ENCODE measurements around the gene CABYR.

The CABYR gene

DNA sequence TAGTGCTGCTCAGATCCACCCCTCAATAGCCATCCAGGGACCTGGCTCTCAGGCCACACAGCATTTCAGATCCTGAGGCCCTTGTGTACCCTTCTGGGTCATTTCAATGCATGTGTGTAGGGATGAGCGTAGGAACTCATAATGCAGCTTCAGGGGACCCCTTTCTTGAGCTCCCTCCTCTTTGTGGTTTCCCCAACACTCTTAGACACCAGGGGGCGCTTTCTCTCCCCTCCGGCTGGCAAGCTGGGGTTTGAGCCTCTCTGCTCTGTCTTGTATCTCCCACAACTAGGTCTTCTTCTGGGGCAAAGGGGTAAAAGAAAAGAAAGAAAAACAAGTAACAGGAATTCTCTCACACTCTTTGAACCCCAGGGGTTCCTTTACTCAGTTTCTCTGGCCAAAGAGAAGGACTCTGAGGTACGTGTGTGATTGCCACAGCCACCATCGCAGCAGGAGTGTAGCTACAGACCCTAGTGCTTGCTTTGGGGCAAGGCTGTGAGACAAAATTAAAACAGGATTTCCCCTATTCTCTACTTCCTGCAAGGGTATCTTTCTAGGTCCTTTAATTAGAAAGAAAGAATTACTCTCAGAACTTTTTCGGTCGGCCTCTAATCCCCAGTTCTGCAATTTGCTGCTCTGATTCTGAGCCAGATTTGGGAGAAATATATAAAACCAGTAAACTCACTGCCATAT is 38.0 kb downstream of the CABYR start:
- H3K36me3 ChIP-seq (ENCODE audit: low read length): no peaks in the 10 kb centered on the region
- no peaks in the 10 kb centered on the region for H4K20me1 ChIP-seq (ENCODE audit: low read depth, low read length)
- H3K27ac ChIP-seq (ENCODE audit: low read depth, low read length): peak overlapping the region; percentile 30; the same call in 1 of the 2 replicates
- peak overlapping the region; percentile 89 for H2AFZ ChIP-seq (ENCODE audit: low read depth, low read length, severe bottlenecking)
- no peaks in the 10 kb centered on the region for H3F3A ChIP-seq (ENCODE audit: insufficient read depth)
- no peaks in the 10 kb centered on the region for H3K79me2 ChIP-seq (ENCODE audit: insufficient read depth, low read length)
- H3K9me2 ChIP-seq (replicated peaks; ENCODE audit: insufficient read depth, low read length): no peaks in the 10 kb centered on the region
- H3K4me2 ChIP-seq (ENCODE audit: low read depth, low read length, poor library complexity, severe bottlenecking): peak overlapping the region; percentile 53
- TF ChIP-seq EZH2phosphoT487 (conservative IDR thresholded peaks at IDR 0.05; ENCODE audit: low read length): no peak
- TF ChIP-seq CTCF (IDR thresholded peaks at IDR 0.05; ENCODE audit: insufficient read depth, low read length, poor library complexity, severe bottlenecking): peak; percentile 92
- H3K9ac ChIP-seq (ENCODE audit: low read length): peak overlapping the region; percentile 21; the same call in 1 of the 2 replicates
- no peaks in the 10 kb centered on the region for H3K9me3 ChIP-seq (ENCODE audit: insufficient read depth, low read length)
- no peak overlapping the region for H3K4me3 ChIP-seq (ENCODE audit: insufficient read depth, low read length, poor library complexity, severe bottlenecking)
- no peaks in the 10 kb centered on the region for H3K27me3 ChIP-seq (ENCODE audit: low read length)

- Histone ChIP-seq H3K4me2 (ENCODE audit: low read depth, low read length, poor library complexity, severe bottlenecking) (peak overlapping the region; percentile 53), H3K9ac (ENCODE audit: low read length) (no peak overlapping the region), H3K9me3 (ENCODE audit: insufficient read depth, low read length) (no peaks in the 10 kb centered on the region), H4K20me1 (ENCODE audit: low read depth, low read length) (no peaks in the 10 kb centered on the region), H3K36me3 (ENCODE audit: low read length) (no peaks in the 10 kb centered on the region), H3K27me3 (ENCODE audit: low read length) (no peaks in the 10 kb centered on the region), H3K9me2 (replicated peaks; ENCODE audit: insufficient read depth, low read length) (no peaks in the 10 kb centered on the region), H2AFZ (ENCODE audit: low read depth, low read length, severe bottlenecking) (no peak overlapping the region), H3K27ac (ENCODE audit: low read depth, low read length) (no peak overlapping the region), H3F3A (ENCODE audit: insufficient read depth) (no peaks in the 10 kb centered on the region), H3K79me2 (ENCODE audit: insufficient read depth, low read length) (no peaks in the 10 kb centered on the region), H3K4me3 (ENCODE audit: insufficient read depth, low read length, poor library complexity, severe bottlenecking) (no peak overlapping the region)
- no peak for TF ChIP-seq CTCF (IDR thresholded peaks at IDR 0.05; ENCODE audit: insufficient read depth, low read length, poor library complexity, severe bottlenecking)
- no peak for TF ChIP-seq EZH2phosphoT487 (conservative IDR thresholded peaks at IDR 0.05; ENCODE audit: low read length)
Observed at GRCh38 chr18:24177499-24178133, 38.8 kb downstream of the CABYR start.

GRCh38 chr18:24180048-24180447 is 41.2 kb downstream of the CABYR start:
- no peaks in the 10 kb centered on the region for H3K27me3 ChIP-seq (ENCODE audit: low read length)
- no peaks in the 10 kb centered on the region for H3K36me3 ChIP-seq (ENCODE audit: low read length)
- no peak overlapping the region for H3K4me2 ChIP-seq (ENCODE audit: low read depth, low read length, poor library complexity, severe bottlenecking)
- H3F3A ChIP-seq (ENCODE audit: insufficient read depth): no peaks in the 10 kb centered on the region
- H2AFZ ChIP-seq (ENCODE audit: low read depth, low read length, severe bottlenecking): no peak overlapping the region
- TF ChIP-seq EZH2phosphoT487 (conservative IDR thresholded peaks at IDR 0.05; ENCODE audit: low read length) (no peak), CTCF (IDR thresholded peaks at IDR 0.05; ENCODE audit: insufficient read depth, low read length, poor library complexity, severe bottlenecking) (no peak)
- H3K27ac ChIP-seq (ENCODE audit: low read depth, low read length): no peak overlapping the region
- no peaks in the 10 kb centered on the region for H4K20me1 ChIP-seq (ENCODE audit: low read depth, low read length)
- no peaks in the 10 kb centered on the region for H3K9me2 ChIP-seq (replicated peaks; ENCODE audit: insufficient read depth, low read length)
- no peaks in the 10 kb centered on the region for H3K9me3 ChIP-seq (ENCODE audit: insufficient read depth, low read length)
- H3K4me3 ChIP-seq (ENCODE audit: insufficient read depth, low read length, poor library complexity, severe bottlenecking): no peak overlapping the region
- H3K9ac ChIP-seq (ENCODE audit: low read length): no peak overlapping the region
- H3K79me2 ChIP-seq (ENCODE audit: insufficient read depth, low read length): no peaks in the 10 kb centered on the region

Data from SU-DHL-6 (cell line).